ENCODE results near the gene CCDC88C. TPM values are rescaled to one million over a fixed set of nuclear protein-coding genes. Genes with fewer than 3 reads are reported as not detected.
A peak's percentile ranks its signal among the peaks of the same experiment; 100 is the strongest.

The CCDC88C gene
- total and polyA plus RNA-seq, 9 donors: 7.4 to 13.1 (median 12.1) TPM

DNA sequence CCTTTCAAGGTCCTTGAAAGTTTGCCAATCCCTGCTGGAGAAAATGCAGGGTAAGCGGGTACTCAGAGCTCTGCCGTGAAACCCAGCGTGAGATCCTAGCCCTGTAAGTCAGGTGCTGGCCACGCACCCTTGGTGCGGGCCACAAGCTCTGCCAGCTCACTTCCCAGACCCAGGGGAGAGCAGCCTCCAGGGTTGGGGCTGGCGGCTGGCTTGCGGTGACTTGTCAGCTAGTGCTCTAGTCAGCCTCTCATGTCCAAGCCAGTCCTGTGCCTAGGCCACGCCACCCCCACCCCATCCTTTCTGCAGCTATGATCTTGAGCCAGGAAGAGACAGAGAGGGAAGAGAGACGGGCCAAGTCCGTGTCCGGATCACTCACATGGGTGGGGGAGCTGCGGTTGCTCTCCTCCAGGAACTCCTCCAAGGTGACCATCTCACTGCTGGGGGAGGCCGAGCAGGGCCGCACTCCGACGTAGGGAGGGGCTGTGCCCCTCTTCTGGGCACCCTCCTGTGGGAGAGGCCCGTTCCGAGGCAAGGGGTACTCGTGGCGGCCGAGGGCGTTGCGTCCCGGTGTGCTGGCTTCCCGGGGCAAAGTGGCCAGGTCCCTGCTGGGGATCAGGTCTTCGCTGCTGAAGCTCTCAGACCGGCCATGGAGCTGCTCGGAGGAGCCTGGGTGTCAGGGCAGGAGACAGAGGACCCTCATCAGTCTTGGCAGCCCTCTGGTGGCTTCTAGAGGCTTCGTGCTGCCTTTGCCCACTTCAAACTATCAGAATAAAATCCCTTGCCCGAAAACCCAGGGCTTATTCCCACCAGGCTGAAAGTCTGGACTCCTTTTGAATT, 139.9 kb downstream of the CCDC88C start:
- no peak for DNase-seq
- H3K4me3 ChIP-seq (ENCODE audit: low read length): no peak overlapping the region
- H3K36me3 ChIP-seq (ENCODE audit: control insufficient read depth, insufficient read depth, low read length): peaks cover 36% of the 10 kb centered on the region
- 89% methylated on average over 27 of the region's 30 CpGs for WGBS (ENCODE audit: insufficient coverage)
- no peaks in the 10 kb centered on the region for H3K9me3 ChIP-seq (replicated peaks; ENCODE audit: control insufficient read depth, low read depth, low read length)
- H3K27me3 ChIP-seq (ENCODE audit: control insufficient read depth, insufficient read depth, low read length): no peaks in the 10 kb centered on the region
- H3K4me1 ChIP-seq (ENCODE audit: control insufficient read depth, insufficient read depth, low read length): no peaks in the 10 kb centered on the region
- no peak overlapping the region for H3K27ac ChIP-seq (ENCODE audit: low read length)

- H3K4me1 ChIP-seq (ENCODE audit: control insufficient read depth, insufficient read depth, low read length): peaks cover 2% of the 10 kb centered on the region
- peaks cover 25% of the 10 kb centered on the region for H3K36me3 ChIP-seq (ENCODE audit: control insufficient read depth, insufficient read depth, low read length)
- 96% methylated on average over 6 of the region's 9 CpGs for WGBS (ENCODE audit: insufficient coverage)
- H3K27ac ChIP-seq (ENCODE audit: low read length): no peak overlapping the region
- DNase-seq: no peak
- H3K27me3 ChIP-seq (ENCODE audit: control insufficient read depth, insufficient read depth, low read length): no peaks in the 10 kb centered on the region
- H3K4me3 ChIP-seq (ENCODE audit: low read length): no peak overlapping the region
- H3K9me3 ChIP-seq (replicated peaks; ENCODE audit: control insufficient read depth, low read depth, low read length): no peaks in the 10 kb centered on the region
Observed at GRCh38 chr14:91274796-91275195, 142.8 kb downstream of the CCDC88C start.

- Histone ChIP-seq H3K9me3 (replicated peaks; ENCODE audit: control insufficient read depth, low read depth, low read length) (no peaks in the 10 kb centered on the region), H3K27me3 (ENCODE audit: control insufficient read depth, insufficient read depth, low read length) (no peaks in the 10 kb centered on the region), H3K36me3 (ENCODE audit: control insufficient read depth, insufficient read depth, low read length) (peaks cover 21% of the 10 kb centered on the region), H3K4me1 (ENCODE audit: control insufficient read depth, insufficient read depth, low read length) (peaks cover 9% of the 10 kb centered on the region), H3K27ac (ENCODE audit: low read length) (no peak overlapping the region), H3K4me3 (ENCODE audit: low read length) (no peak overlapping the region)
- WGBS (ENCODE audit: insufficient coverage): 89% methylated on average over 10 of the region's 13 CpGs
- no peak for DNase-seq
Observed at GRCh38 chr14:91273885-91274273, 143.7 kb downstream of the CCDC88C start.

DNA sequence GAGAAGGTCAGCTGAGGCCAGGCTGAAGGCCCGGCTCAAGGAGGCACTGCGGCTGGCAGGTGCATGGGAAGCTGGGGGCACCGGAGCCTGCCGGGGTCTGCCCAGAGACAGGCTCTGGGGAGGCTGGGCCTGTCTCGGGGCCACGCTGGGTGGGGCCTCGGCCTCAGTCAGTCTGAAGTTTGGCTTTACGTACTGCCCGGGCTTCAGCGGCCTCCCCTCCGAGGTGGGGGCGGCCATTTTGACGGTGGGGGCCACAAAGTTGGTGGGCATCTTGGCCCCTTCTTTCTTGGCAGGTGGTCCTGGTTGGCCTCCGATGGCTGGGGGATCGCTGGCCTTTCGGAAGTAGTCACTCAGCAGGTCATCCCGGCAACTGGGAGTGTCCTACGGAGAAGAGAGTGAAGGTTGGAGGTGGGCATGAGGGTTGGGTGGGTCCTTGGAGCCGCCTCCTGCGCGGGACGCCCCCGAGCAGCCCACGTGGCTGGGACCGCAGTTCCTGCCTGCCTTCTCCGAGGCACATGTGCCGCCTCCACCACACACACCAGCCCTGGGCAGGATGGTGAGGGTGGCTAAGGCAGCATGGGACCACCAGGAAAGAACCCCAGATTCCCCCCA, 144.2 kb downstream of the CCDC88C start:
- Histone ChIP-seq H3K36me3 (ENCODE audit: control insufficient read depth, insufficient read depth, low read length) (peaks cover 17% of the 10 kb centered on the region), H3K27ac (ENCODE audit: low read length) (no peak overlapping the region), H3K4me3 (ENCODE audit: low read length) (no peak overlapping the region), H3K27me3 (ENCODE audit: control insufficient read depth, insufficient read depth, low read length) (no peaks in the 10 kb centered on the region), H3K4me1 (ENCODE audit: control insufficient read depth, insufficient read depth, low read length) (peaks cover 9% of the 10 kb centered on the region), H3K9me3 (replicated peaks; ENCODE audit: control insufficient read depth, low read depth, low read length) (no peaks in the 10 kb centered on the region)
- 95% methylated on average over 19 of the region's 27 CpGs for WGBS (ENCODE audit: insufficient coverage)
- DNase-seq: no peak

DNA sequence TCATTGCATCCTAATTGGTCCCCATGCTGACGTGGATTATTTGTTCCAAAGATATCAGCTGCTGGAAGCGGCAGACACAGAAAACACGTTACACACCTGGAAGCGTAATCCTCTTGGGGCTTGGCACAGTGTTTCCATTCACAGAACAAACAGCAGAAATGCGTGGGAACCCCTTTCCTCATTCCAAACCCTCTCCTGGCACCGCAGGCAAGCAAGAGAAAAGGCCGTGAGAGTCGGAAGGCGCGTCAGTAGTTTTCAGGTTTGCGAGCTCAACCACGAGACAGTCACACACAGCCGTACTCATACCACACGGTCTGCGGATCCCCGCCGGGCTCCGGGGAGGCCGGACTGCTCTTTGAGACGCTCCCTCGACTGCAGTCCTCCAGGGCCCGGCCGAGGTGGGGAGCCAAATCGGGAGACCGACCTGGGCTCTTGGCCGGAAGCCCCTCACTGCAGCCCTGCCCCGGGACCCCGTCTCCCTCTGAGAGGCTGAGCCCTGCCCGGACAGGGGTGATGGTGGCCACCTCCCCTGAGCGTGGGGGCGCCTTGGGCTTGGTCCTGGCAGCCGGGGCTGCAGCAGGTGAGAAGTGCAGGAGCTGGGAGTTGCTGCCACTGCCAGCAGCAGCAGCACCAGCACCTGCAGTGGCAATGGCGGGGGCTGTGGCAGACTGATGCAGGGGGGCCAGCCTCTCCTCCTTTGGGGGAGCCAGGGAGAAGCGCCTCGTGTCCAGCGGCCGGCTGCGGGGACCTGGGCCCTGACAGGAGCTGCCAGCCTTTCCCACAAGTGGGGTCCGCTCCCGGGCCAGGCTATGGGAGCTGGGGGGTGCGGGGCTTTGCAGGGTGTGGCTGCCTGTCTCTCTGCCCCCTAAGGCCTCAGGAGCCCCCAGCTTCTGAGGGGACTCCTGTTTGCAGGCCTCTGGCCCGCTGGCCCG, 145.0 kb downstream of the CCDC88C start:
- H3K36me3 ChIP-seq (ENCODE audit: control insufficient read depth, insufficient read depth, low read length): peaks cover 15% of the 10 kb centered on the region
- no peak for DNase-seq
- 76% methylated on average over 35 of the region's 43 CpGs for WGBS (ENCODE audit: insufficient coverage)

GRCh38 chr14:91271639-91272038, 146.0 kb downstream of the CCDC88C start:
- WGBS (ENCODE audit: insufficient coverage): 82% methylated on average over 9 of the region's 9 CpGs
- H3K36me3 ChIP-seq (ENCODE audit: control insufficient read depth, insufficient read depth, low read length): peaks cover 7% of the 10 kb centered on the region

More for the DNA sequence above, 145.0 kb downstream of the CCDC88C start:
- Histone ChIP-seq H3K4me3 (ENCODE audit: low read length) (no peak overlapping the region), H3K27me3 (ENCODE audit: control insufficient read depth, insufficient read depth, low read length) (no peaks in the 10 kb centered on the region), H3K9me3 (replicated peaks; ENCODE audit: control insufficient read depth, low read depth, low read length) (no peaks in the 10 kb centered on the region), H3K27ac (ENCODE audit: low read length) (no peak overlapping the region), H3K4me1 (ENCODE audit: control insufficient read depth, insufficient read depth, low read length) (peaks cover 9% of the 10 kb centered on the region)

DNA sequence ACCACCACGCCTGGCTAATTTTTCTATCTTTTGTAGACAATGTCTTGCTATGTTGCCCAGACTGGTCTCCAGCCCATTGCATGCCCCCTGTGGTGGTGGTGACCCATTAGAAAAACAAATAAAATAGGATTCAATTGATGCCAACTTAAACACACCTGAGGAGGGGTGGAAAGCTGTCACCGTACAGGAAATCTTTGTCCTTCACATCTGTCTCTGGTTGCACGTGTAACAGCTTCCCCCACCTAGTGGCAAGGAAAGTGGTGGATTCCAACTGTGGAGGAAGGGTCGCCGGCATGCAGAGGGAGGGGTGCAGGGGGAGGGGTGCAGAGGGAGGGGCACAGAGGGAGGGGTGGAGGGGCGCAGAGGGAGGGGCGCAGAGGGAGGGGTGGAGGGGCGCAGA, 147.0 kb downstream of the CCDC88C start:
- DNase-seq: no peak
- WGBS (ENCODE audit: insufficient coverage): no CpG with 5 or more reads among the region's 8 CpGs
- Histone ChIP-seq H3K4me3 (ENCODE audit: low read length) (no peak overlapping the region), H3K36me3 (ENCODE audit: control insufficient read depth, insufficient read depth, low read length) (peaks cover 3% of the 10 kb centered on the region), H3K4me1 (ENCODE audit: control insufficient read depth, insufficient read depth, low read length) (peaks cover 9% of the 10 kb centered on the region), H3K9me3 (replicated peaks; ENCODE audit: control insufficient read depth, low read depth, low read length) (no peaks in the 10 kb centered on the region), H3K27ac (ENCODE audit: low read length) (no peak overlapping the region), H3K27me3 (ENCODE audit: control insufficient read depth, insufficient read depth, low read length) (no peaks in the 10 kb centered on the region)

More at GRCh38 chr14:91271639-91272038, 146.0 kb downstream of the CCDC88C start:
- no peak for DNase-seq
- no peaks in the 10 kb centered on the region for H3K9me3 ChIP-seq (replicated peaks; ENCODE audit: control insufficient read depth, low read depth, low read length)
- H3K4me3 ChIP-seq (ENCODE audit: low read length): no peak overlapping the region
- peaks cover 9% of the 10 kb centered on the region for H3K4me1 ChIP-seq (ENCODE audit: control insufficient read depth, insufficient read depth, low read length)
- H3K27me3 ChIP-seq (ENCODE audit: control insufficient read depth, insufficient read depth, low read length): no peaks in the 10 kb centered on the region
- no peak overlapping the region for H3K27ac ChIP-seq (ENCODE audit: low read length)

GRCh38 chr14:91270188-91270587, 147.4 kb downstream of the CCDC88C start:
- 93% methylated on average over 6 of the region's 6 CpGs for WGBS (ENCODE audit: insufficient coverage)
- DNase-seq: no peak
- peaks cover 3% of the 10 kb centered on the region for H3K36me3 ChIP-seq (ENCODE audit: control insufficient read depth, insufficient read depth, low read length)
- no peaks in the 10 kb centered on the region for H3K9me3 ChIP-seq (replicated peaks; ENCODE audit: control insufficient read depth, low read depth, low read length)
- no peak overlapping the region for H3K4me3 ChIP-seq (ENCODE audit: low read length)
- peaks cover 3% of the 10 kb centered on the region for H3K27me3 ChIP-seq (ENCODE audit: control insufficient read depth, insufficient read depth, low read length)
- no peak overlapping the region for H3K27ac ChIP-seq (ENCODE audit: low read length)
- peaks cover 9% of the 10 kb centered on the region for H3K4me1 ChIP-seq (ENCODE audit: control insufficient read depth, insufficient read depth, low read length)

DNA sequence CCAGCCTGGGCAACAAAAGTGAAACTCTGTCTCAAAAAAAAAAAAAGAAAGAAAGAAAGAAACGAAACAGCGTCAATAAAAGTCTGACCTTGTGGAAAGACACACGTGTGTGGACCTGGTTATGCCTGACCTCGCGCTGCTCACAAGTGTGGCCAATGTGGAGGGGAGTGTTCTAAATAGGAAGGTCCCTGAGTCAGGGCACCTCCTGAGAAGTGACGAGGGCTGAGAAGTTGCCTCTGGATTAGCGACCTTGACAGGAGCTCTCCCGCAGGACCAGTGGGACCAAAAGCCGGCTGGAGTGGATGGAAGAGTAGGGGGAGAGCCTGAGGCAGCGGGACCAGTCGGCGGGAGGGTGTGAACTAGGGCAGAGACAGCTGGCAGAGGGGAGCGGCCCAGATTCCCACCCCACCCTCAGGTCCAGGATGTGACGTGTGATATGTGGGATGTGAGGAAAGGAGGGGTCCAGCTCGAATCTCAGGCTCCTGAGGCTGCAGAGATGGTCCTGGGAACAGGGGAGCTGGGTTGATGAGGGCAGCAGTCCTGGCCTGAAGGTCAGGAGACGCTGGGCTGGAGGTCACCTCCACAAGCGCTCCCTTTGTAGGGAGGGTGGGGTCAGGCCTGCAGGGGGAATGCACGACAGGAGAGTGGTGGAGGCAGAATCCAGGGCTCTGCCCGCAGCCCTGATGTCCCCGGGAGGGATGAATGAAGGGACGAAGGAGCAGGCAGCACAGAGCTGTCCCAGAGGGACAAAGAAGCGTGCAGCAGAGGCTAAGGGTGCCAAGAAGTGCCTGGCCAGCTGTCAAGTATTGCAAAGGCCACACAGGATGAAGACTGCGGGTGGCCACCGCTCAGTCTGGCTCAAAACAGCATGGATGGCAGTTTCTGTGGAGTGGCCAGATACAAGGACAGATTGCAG, 148.3 kb downstream of the CCDC88C start:
- Histone ChIP-seq H3K4me1 (ENCODE audit: control insufficient read depth, insufficient read depth, low read length) (peaks cover 14% of the 10 kb centered on the region), H3K4me3 (ENCODE audit: low read length) (no peak overlapping the region), H3K27me3 (ENCODE audit: control insufficient read depth, insufficient read depth, low read length) (peaks cover 10% of the 10 kb centered on the region), H3K36me3 (ENCODE audit: control insufficient read depth, insufficient read depth, low read length) (peaks cover 3% of the 10 kb centered on the region), H3K9me3 (replicated peaks; ENCODE audit: control insufficient read depth, low read depth, low read length) (no peaks in the 10 kb centered on the region), H3K27ac (ENCODE audit: low read length) (no peak overlapping the region)
- peak; percentile 41 for DNase-seq
- 46% methylated on average over 20 of the region's 24 CpGs for WGBS (ENCODE audit: insufficient coverage)

Data from muscle of leg (tissue), 11 donors.